Mesenchymal stem cell (in vitro differentiated cells and primary cell): Measurements from ENCODE around the gene ANKRD29.

Source experiments
- DNase-seq: peaks from one replicate; pipeline ENCODE4 v3.0.0-alpha.2; 2013
- H2AFZ ChIP-seq: one replicate; pipeline ENCODE4 v1.6.1; 2013; ENCODE audit warnings: low read depth, mild to moderate bottlenecking, control low read depth, inconsistent platforms, low read length, moderate library complexity
- H2AK5ac ChIP-seq: 2 replicates; pipeline ENCODE4 v1.6.1; 2013; ENCODE audit warnings: low read length, moderate library complexity, mild to moderate bottlenecking, inconsistent platforms; ENCODE audit not compliant: severe bottlenecking
- H2BK120ac ChIP-seq: one replicate; pipeline ENCODE4 v1.6.1; 2013; ENCODE audit warnings: low read depth, mild to moderate bottlenecking, inconsistent platforms, low read length, moderate library complexity
- H2BK12ac ChIP-seq, 2 experiments: one replicate each; pipeline ENCODE4 v1.6.1; 2013; ENCODE audit warnings: inconsistent platforms in 2 of 2, low read length in 2 of 2, mild to moderate bottlenecking in 2 of 2, moderate library complexity in 2 of 2, control low read depth in 1 of 2
- H2BK15ac ChIP-seq: one replicate; pipeline ENCODE4 v1.6.1; 2013; ENCODE audit warnings: mild to moderate bottlenecking, low read depth, inconsistent platforms; ENCODE audit not compliant: poor library complexity, severe bottlenecking
- H2BK5ac ChIP-seq: 2 replicates; pipeline ENCODE4 v1.6.1; 2013; ENCODE audit warnings: low read depth, mild to moderate bottlenecking, low read length, control low read depth, inconsistent platforms; ENCODE audit not compliant: poor library complexity, severe bottlenecking
- H3K14ac ChIP-seq, 2 experiments: one replicate each; pipeline ENCODE4 v1.6.1; 2013; ENCODE audit warnings: inconsistent platforms in 2 of 2, low read length in 2 of 2, control low read depth in 1 of 2, mild to moderate bottlenecking in 1 of 2, moderate library complexity in 1 of 2
- H3K18ac ChIP-seq, 2 experiments: one replicate each; pipeline ENCODE4 v1.6.1; 2013; ENCODE audit warnings: inconsistent platforms in 2 of 2, low read length in 2 of 2, control low read depth in 1 of 2, low read depth in 1 of 2, mild to moderate bottlenecking in 1 of 2
- H3K23ac ChIP-seq, 2 experiments: one replicate each; pipeline ENCODE4 v1.6.1; 2013; ENCODE audit warnings: inconsistent platforms in 2 of 2, low read length in 2 of 2, mild to moderate bottlenecking in 2 of 2, moderate library complexity in 2 of 2, control low read depth in 1 of 2
- H3K27ac ChIP-seq: 2 replicates; pipeline ENCODE4 v1.5.1; 2013; ENCODE audit warnings: mild to moderate bottlenecking, moderate library complexity, low read length, control low read depth, inconsistent platforms; ENCODE audit not compliant: poor library complexity, severe bottlenecking
- H3K27me3 ChIP-seq, 2 experiments: 2 replicates each; pipeline versions ENCODE4 v1.6.1 to v1.7.0; 2013; ENCODE audit warnings: low read length in 2 of 2, mild to moderate bottlenecking in 2 of 2, moderate library complexity in 2 of 2, control low read depth in 1 of 2, inconsistent platforms in 1 of 2; ENCODE audit not compliant: control insufficient read depth in 1 of 2, insufficient read depth in 1 of 2
- H3K36me3 ChIP-seq, 2 experiments: 2 replicates each; pipeline versions ENCODE4 v1.6.1 to v1.7.0; 2013; ENCODE audit warnings: low read length in 2 of 2, control low read depth in 1 of 2, inconsistent platforms in 1 of 2, low read depth in 1 of 2, mild to moderate bottlenecking in 1 of 2; ENCODE audit not compliant: insufficient read depth in 2 of 2, control insufficient read depth in 1 of 2
- H3K4ac ChIP-seq, 2 experiments: one replicate each; pipeline ENCODE4 v1.6.1; 2013; ENCODE audit warnings: inconsistent platforms in 2 of 2, low read length in 2 of 2, mild to moderate bottlenecking in 2 of 2, moderate library complexity in 2 of 2, control low read depth in 1 of 2, low read depth in 1 of 2
- H3K4me1 ChIP-seq: 2 replicates; pipeline ENCODE4 v1.6.1; 2013; ENCODE audit warnings: low read depth, low read length, control low read depth; ENCODE audit not compliant: control insufficient read depth, insufficient read depth
- H3K4me2 ChIP-seq: 2 replicates; pipeline ENCODE4 v1.6.1; 2013; ENCODE audit warnings: low read length, mild to moderate bottlenecking, inconsistent platforms; ENCODE audit not compliant: poor library complexity, severe bottlenecking
- H3K4me3 ChIP-seq, 2 experiments: 2 replicates each; pipeline versions ENCODE4 v1.5.1 to v1.7.0; 2013; ENCODE audit warnings: low read length in 2 of 2, mild to moderate bottlenecking in 2 of 2, control low read depth in 1 of 2, low read depth in 1 of 2; ENCODE audit not compliant: insufficient read depth in 1 of 2
- H3K79me1 ChIP-seq: replicated peaks from 2 replicates; pipeline ENCODE4 v1.6.1; 2013; ENCODE audit warnings: mild to moderate bottlenecking, control low read depth, low read length, inconsistent platforms; ENCODE audit not compliant: poor library complexity, severe bottlenecking
- H3K9ac ChIP-seq: 2 replicates; pipeline ENCODE4 v1.7.0; 2013; ENCODE audit warnings: mild to moderate bottlenecking, low read length, moderate library complexity
- H3K9me3 ChIP-seq: 2 replicates; pipeline ENCODE4 v1.7.0; 2013; ENCODE audit warnings: mild to moderate bottlenecking, low read length; ENCODE audit not compliant: control insufficient read depth
- H4K8ac ChIP-seq: one replicate; pipeline ENCODE4 v1.6.1; 2013; ENCODE audit warnings: inconsistent platforms, mild to moderate bottlenecking, low read length, moderate library complexity
- H4K91ac ChIP-seq: one replicate; pipeline ENCODE4 v1.6.1; 2013; ENCODE audit warnings: mild to moderate bottlenecking, low read length, inconsistent platforms
- WGBS: methylation state at CpG from one replicate; pipeline ENCODE4 v1.1.7; 2013; ENCODE audit warnings: mixed read lengths; 5-methylcytosine and 5-hydroxymethylcytosine counted together

ANKRD29 gene

DNA sequence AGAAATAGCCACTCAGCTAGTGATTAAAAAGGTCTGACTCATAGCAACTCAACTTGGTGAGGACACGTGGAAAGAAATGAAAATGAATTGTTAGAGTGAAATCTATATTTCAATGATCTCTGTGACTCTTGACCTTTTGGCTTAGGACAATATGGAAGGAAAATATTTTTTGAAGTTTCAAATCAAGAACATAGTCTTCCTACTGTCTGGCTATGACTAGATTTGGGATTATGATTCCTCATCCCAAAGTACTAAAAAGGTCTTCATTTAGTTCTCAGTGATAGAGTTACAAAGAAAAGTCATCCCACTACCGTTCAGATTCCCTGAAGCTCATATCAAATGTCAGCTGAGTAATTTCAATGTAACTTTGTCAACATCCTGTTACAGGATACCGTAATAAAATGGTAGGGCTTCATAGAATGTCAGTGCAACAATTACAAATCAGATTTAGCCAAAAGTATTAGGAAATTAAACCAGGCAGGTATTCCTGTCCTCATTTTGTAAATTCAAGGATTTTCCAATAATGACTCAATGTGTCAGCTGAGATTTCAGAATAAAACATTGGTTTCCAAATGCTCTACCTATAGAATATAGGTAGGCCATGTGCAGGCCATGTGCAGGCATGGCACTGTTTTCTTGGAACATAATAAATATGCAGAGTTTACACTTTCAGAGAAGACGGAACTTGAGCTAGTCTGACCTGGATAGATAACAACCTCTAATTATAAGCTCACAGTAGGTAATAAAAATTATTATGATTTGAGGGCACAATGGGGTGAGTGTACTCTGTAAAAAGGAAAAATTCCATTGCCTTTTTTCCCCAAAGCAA, 36.0 kb downstream of the ANKRD29 start:
- Histone ChIP-seq H3K9me3 (no peaks in the 10 kb centered on the region), H3K4me2 (peak overlapping the region; percentile 19), H3K79me1 (no peaks in the 10 kb centered on the region), H3K14ac (no peak overlapping the region), H3K27ac (peak overlapping the region; percentile 82), H2BK12ac (no peak overlapping the region), H4K8ac (no peak overlapping the region), H3K27me3 (no peaks in the 10 kb centered on the region), H2BK15ac (no peak overlapping the region), H2AFZ (no peak overlapping the region), H2AK5ac (no peak overlapping the region), H3K4ac (no peak overlapping the region), H3K36me3 (peaks cover 0 to 32% of the 10 kb centered on the region in 2 experiments), H3K18ac (no peak overlapping the region), H3K23ac (no peak overlapping the region), H3K9ac (no peak overlapping the region), H2BK120ac (no peak overlapping the region), H2BK5ac (no peak overlapping the region), H4K91ac (no peak overlapping the region), H3K4me3 (no peak overlapping the region), H3K4me1 (peaks cover 16% of the 10 kb centered on the region)
- WGBS, result 88% methylated on average over 2 of the region's 4 CpGs
- DNase-seq, result no peak

GRCh38 chr18:23623040-23623439, 39.7 kb downstream of the ANKRD29 start:
- no peak overlapping the region for H3K23ac ChIP-seq
- WGBS, result 100% methylated on average over 1 of the region's 3 CpGs
- no peak overlapping the region for H4K91ac ChIP-seq
- H2BK12ac ChIP-seq, result no peak overlapping the region
- DNase-seq, result no peak
- no peak overlapping the region for H2BK5ac ChIP-seq
- no peak overlapping the region for H3K27ac ChIP-seq
- H2AFZ ChIP-seq, result no peak overlapping the region
- no peaks in the 10 kb centered on the region for H3K79me1 ChIP-seq
- no peak overlapping the region for H3K4me3 ChIP-seq
- peaks cover 0 to 16% of the 10 kb centered on the region in 2 experiments for H3K36me3 ChIP-seq
- H3K4me1 ChIP-seq, result peaks cover 26% of the 10 kb centered on the region
- H3K9me3 ChIP-seq, result no peaks in the 10 kb centered on the region
- H2BK120ac ChIP-seq, result no peak overlapping the region
- no peak overlapping the region for H3K4me2 ChIP-seq
- no peak overlapping the region for H2AK5ac ChIP-seq
- H3K27me3 ChIP-seq, result no peaks in the 10 kb centered on the region
- no peak overlapping the region for H3K4ac ChIP-seq
- no peak overlapping the region for H4K8ac ChIP-seq
- H3K9ac ChIP-seq, result no peak overlapping the region
- H3K18ac ChIP-seq, result no peak overlapping the region
- no peak overlapping the region for H3K14ac ChIP-seq
- H2BK15ac ChIP-seq, result no peak overlapping the region

GRCh38 chr18:23619388-23619881, 43.3 kb downstream of the ANKRD29 start:
- Histone ChIP-seq H2BK5ac (no peak overlapping the region), H3K18ac (peak overlapping the region in 1 of 2 experiments; percentile 42), H3K23ac (no peak overlapping the region), H3K9me3 (no peaks in the 10 kb centered on the region), H3K14ac (no peak overlapping the region), H3K4me2 (peak overlapping the region; percentile 79), H2AK5ac (no peak overlapping the region), H4K8ac (no peak overlapping the region), H2AFZ (peak overlapping the region; percentile 54), H2BK12ac (no peak overlapping the region), H4K91ac (no peak overlapping the region), H3K4ac (no peak overlapping the region), H3K79me1 (no peaks in the 10 kb centered on the region), H3K27me3 (no peaks in the 10 kb centered on the region), H2BK15ac (peak overlapping the region; percentile 18), H3K9ac (peak overlapping the region; percentile 81), H3K4me3 (peak overlapping the region; percentile 58 to 75), H2BK120ac (no peak overlapping the region), H3K27ac (no peak overlapping the region), H3K4me1 (peaks cover 23% of the 10 kb centered on the region), H3K36me3 (peaks cover 0 to 11% of the 10 kb centered on the region in 2 experiments)
- peak; percentile 40 for DNase-seq
- 3% methylated on average over 40 of the region's 41 CpGs for WGBS

- 25% methylated on average over 13 of the region's 18 CpGs for WGBS
- peak overlapping the region; percentile 81 for H3K9ac ChIP-seq
These were observed 43.8 kb downstream of the ANKRD29 start for GRCh38 chr18:23618862-23619387.

More at GRCh38 chr18:23618862-23619387, 43.8 kb downstream of the ANKRD29 start:
- Histone ChIP-seq H2BK5ac (no peak overlapping the region), H3K14ac (no peak overlapping the region), H3K27ac (no peak overlapping the region), H3K4ac (no peak overlapping the region), H3K4me2 (peak overlapping the region; percentile 79), H3K79me1 (no peaks in the 10 kb centered on the region), H3K27me3 (no peaks in the 10 kb centered on the region), H3K23ac (no peak overlapping the region), H3K18ac (peak overlapping the region in 1 of 2 experiments; percentile 42), H3K36me3 (peaks cover 0 to 10% of the 10 kb centered on the region in 2 experiments), H4K91ac (no peak overlapping the region), H2AK5ac (no peak overlapping the region), H2BK12ac (no peak overlapping the region), H3K4me3 (peak overlapping the region; percentile 58 to 75), H2BK15ac (no peak overlapping the region), H2BK120ac (no peak overlapping the region), H3K4me1 (peaks cover 23% of the 10 kb centered on the region), H2AFZ (peak overlapping the region; percentile 54), H4K8ac (peak overlapping the region; percentile 15), H3K9me3 (no peaks in the 10 kb centered on the region)
- DNase-seq, result no peak
